HG03442 (cell line): ENCODE measurements around the gene GSK3A.

Source experiments
- ATAC-seq: cut with Tn5 transposase; IDR thresholded peaks from one replicate; pipeline ENCODE4 v1.9.1; 2021; ENCODE audit warnings: mild to moderate bottlenecking, moderate library complexity; ENCODE audit not compliant: unreplicated experiment

The GSK3A gene

DNA sequence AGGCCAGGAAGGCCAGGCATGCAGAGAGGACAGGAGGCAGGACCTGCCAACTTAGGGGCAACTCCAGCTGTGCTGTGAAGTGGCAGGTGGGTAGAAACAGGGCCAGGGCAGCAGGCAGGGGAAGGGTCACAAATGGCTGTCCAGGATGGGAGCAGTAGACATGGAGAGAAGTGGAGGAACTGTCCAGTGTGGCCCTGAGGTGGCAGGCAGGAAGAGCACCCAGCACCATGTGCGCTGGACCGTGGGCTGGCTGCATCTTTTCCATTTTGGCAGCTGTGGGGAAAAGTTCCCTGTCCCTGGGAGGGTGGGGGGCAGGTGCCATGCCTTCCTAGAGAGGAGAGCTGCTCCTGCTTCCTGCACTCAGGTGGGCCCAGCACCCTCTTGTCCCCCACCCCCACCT, 38.7 kb downstream of the GSK3A start:
- ATAC-seq = no peak

DNA sequence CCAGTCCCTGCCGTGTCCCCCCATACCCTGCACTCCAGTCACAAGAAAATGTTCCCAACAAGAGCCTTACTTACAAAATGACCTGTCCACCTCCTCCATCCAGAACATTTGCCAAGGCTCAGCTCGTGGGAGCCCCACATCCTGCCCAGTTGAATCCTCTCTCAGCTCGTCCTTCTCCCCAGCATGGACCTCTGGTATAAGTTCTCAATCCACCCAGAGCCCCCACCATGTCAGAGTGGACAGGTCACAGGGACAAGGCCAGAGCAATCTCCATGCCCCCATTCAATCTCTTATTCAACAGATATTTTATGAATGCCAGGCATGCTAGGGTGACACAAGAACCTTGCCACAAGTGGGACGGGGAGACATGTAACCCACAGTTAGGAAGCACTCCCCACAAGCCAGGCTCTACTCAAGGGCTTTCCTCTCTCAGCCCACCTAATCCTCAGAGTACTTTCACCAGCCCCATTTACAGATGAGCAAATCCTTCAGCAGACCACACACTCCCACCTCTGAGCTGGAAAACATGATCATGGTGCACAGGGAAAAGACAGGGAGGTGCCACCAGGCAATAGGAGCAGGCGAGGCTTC, 40.0 kb downstream of the GSK3A start:
- ATAC-seq = no peak

DNA sequence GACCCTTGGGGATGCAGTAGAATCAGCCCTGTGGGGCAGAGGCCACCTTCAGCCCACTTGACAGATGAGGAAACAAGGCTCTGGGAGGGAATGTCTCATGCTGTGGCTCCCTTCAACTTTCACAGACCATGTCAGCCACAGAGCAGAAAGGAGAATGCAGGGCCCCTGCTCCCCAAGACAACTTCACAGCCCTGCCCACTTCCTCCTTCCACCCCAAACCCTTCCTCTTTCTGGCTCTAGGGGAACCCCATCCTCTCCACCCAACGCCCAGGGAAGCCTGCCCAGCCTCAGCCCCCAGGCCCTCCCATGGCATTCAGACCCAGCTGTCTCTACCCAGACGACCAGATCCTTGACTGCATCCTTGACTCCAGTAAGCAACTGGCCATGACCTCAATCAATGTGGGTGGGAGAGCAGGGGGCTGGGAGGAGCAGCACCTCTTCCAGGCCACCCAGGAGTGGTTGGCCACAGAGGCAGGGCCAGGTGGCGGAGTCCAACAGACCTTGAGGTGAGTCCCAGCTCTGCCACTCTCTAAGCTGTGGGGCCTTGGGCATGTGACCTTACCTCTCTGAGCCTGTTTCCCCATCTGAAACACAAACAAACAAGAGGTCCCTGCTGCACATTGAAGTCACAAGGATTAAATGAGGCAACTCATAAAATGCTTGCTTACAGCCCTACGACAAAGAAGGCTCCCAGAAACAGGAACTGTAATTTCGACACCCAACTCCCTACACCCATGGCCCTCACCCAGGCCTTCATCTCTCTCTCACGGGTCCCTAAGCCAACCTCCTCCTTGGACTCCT, 40.7 kb downstream of the GSK3A start:
- ATAC-seq = peak; percentile 37

DNA sequence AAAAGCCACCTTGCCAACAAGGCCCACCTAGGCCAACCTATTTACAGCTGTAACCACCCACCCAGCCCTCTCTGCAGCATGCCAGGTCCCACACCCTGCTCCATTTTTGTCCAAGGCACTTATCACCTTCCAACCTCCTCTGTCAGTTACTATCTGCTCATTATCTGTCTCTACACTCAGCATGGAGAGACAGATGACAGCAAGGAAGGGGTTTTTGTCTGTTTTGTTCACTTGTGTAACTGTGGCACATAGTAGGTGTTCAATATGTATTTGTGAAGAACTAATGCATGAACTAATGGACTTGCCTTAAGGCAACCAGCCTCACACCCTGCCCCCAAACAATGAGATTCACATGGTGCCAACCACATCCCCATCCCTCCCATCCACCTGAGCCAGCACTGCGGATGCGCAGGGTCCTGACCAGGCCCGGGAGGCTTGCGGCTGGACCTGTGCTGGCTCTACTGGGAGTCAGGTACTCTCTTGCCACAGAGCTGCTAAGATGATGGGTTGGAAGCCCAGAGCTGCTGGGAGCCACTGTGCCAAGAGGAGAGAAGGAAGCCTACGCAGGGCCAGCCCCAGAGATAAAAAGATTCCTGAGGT, 42.2 kb downstream of the GSK3A start:
- ATAC-seq = no peak

DNA sequence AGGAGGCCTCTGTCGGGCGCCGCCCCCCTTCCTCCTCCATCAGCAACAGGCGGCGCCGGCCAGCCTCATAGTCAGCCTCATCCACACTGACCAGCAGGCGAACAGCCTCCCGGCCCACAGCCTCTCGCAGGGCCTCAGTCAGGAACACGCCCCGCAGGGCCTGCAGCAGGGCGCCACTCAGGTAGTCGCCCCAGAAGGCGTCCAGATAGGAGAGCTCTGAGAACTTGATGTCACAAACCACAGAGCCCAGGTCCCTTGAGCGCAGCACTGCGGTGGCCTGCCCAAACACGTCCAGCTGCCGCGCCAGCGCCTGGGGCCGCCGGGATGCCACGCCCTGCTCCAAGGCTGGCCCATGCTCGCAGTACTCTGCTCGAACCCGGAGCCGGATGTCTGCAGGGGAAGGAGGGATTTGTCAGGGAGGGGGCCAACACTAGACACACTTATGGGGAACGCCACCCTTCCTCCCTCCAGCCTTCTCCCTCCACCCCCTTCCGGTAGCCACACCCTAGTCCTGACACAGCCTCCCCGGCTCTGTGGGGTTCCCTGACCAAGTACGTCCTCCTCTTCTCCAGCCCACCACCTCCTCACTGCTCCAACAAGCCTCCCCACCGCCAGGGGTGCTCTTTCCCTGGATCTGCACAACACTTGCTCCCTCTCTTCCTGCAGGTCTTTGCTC, 42.8 kb downstream of the GSK3A start:
- ATAC-seq = no peak

DNA sequence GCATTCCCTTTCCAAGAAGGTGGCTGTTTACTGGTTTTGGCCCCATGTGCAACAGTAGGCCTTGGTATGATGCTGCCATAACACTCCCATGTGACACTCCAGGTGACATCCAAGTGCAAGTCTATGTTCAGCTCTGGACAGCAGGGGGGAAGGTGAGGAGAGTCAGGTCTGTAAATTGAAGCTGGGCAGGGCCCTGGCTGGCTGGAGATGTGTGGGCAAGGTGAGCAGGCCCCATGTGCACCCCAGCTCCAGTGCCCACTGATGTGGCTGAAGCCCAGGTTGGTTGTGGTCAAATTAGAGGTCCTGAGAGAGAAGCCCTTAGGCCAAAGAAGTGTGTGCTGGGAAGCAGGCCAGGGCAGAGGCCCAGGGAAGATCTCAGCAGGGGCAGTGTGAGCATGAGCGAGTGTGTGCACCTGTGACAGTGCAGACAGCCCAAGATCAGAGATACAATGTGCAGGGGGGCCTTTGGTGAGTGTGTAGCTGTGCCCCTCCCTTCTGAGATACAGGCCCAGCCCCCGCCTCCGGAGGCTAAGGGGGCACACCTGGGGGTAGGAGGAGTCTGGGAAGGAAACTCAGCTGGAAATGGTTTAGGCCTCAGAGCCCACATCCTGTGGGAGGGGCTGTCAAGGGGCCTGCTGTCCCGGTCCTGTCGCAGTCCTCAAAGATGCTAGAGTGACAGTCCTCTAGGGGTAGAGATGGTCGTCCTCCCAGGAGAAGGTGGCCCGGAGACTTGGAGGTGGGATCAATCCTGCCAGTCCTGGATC, 43.5 kb downstream of the GSK3A start:
- ATAC-seq = no peak

DNA sequence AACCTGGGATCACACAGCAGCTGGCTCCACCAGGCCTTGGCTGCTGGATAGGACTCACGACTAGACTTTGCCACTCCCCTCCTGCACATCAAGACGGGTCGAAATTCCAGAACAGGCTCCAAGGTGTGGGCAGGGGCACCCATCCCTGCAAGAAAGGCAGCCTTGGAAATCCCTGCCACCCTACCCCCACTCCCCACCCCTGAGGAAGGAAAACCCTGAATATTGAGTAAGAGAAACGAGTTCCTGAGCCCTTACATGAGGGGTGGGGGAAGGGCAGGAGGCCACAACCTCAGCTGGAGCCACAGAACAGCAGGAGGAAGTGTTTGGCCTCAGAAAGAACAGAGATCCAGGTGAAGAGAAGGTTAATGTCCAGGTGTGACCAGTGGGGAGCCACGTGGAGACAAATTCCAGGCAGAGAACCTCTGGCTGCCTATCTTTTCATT, 45.0 kb downstream of the GSK3A start:
- ATAC-seq = no peak

DNA sequence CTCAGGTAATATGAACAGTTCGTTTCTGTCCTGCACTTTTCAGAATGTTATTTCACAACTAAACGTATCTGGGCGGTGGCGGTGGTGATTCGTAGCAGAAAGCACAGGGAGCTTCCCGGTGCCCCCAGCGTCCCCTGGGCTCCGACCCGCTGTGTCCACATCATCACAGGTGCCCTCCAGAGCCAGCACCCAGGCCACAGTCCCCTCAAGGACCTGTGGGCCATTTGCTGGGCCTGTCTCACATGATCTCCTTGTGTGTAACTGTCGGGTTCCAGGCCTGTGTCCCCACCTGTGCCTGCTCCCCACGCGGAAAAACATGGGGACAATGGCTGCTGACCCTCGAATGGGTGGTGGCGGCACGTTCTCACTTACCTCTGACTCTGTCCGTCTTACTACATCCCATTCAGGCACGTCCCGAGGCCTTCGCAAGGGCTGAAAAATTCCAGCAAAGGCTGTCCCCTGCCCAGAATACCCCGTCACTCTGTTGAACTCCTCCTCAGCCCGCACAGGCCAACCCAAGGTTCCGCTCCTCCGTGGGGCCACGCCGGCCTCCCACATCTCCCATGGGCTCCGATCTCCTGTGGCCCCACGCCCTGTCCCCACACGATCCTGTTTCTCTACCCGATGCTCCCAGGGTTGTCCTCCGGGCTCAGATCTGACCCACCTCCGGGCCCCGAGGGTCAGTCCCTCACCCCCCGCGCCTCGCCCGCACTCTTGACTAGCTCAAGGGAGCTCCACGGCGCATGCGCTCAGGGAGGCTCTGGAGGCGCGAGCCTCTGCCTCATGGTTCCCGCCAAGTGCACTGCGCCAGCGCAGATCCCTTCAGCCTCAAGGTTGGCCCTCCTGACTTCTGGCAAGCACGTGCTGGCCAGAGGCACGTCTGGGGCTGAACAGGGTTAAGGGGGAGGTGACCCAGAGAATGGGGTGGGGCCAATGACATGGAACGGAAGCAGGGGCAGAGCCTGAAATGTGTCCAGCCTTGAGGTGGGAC, 46.1 kb downstream of the GSK3A start:
- ATAC-seq = no peak

DNA sequence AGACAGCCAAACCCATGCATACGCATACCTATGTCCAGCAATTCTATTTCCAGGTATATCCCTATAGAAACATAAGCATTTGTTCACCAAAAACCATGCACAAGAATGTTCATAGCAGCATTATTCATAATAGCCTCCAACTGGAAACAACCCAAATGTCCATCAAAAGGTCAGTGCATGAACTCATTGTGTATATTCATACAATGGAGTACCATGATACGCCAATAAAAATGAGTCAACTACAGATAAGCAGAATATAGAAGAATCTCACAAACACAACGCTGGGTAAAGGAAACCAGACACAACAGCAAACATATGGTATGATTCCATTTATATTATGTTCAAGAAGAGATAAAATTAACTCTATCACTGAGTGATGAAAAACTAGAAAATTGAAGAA, 48.7 kb downstream of the GSK3A start:
- no peak for ATAC-seq

DNA sequence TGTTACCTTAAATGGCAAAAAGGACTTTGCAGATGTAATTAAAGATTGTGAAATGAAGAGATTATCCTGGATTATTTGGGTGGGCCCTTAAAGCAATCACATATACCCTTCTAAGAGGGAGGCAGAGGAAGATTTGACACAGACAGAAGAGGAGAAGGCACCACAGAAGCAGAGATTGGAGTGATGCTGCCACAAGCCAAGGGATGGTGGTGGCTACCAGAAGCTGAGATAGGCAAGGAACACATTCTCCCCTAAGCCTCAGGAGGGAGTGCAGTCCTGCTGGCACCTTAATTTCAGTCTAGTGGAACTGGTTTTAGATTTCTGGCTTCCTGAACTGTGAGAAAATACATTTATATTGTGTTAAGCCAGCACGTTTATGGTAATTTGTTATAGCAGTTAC, 49.1 kb downstream of the GSK3A start:
- no peak for ATAC-seq

DNA sequence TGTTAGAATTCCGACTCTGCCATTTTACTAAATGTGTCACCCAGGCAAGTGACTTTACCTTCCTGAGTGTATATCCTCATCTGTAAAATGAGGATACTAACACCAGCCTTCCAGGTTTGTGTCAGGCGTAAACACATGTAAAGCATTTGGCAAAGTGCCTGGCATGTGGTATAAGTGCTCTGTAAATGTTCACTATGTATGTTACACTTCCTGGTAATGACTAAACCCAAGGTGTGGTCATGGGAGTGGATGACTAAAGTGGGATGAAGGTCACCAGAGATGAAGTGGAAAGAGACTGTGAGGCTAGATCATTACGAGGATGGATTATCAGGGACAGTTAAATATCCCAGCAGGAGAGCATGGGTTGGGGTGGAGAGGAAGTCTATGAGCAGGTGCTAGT, 50.5 kb downstream of the GSK3A start:
- ATAC-seq = no peak

DNA sequence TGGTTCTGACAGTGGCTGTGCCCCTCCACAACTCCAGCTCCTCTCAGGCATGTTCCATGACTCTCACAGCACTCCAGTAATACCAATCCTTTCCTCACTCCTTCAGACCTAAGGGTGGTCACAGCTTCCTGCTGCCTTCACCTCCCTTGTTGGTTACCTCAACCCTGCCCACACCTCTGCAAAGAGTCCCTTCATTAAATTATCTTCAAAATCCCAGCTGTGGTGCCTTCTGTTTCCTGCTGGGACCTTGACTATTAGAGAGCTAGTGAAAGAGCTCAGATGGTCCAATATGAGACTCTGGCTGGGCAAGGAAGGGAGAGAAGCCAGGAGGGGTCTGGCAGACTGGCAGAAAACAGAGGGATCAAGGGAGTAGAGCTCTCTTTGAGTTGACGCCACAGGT, 51.1 kb downstream of the GSK3A start:
- no peak for ATAC-seq

DNA sequence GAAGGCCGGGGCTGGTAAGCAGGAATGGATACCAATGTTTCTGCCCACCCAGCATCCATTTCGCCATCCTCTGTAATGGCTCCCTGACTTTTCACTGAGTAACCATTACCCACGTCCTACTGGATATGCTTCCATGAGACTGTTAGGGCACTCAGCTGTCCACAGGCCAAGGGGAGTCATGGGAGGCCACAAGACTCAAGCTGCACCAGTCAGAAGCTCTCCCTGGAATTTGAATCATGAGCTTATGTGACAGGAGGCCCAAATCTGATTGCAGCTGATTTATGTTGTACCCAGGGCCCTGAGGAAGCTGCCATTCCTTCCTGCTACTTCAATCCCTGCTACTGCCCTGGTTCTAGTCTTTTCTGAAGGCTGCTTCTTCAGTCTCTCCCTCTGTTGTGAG, 53.3 kb downstream of the GSK3A start:
- ATAC-seq = no peak

DNA sequence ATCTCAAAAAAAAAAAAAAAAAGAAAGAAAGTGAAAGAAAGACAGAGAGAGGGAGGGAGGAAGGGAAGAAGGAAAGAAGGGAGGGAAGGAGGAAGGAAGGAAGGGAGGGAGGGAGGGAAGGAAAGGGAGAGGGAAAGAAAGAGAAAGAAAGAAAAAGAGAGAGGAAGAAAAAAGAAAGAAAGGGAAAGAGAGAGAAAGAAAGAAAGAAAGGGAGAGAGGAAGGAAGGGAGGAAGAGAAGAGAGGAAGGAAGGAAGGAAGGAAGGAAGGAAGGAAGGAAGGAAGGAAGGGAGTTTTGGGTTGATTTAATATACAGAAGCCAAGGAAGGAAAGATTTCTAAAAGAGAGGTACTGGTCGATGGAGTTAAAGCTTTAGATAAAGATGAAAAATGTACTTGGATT, 53.7 kb downstream of the GSK3A start:
- ATAC-seq = no peak

DNA sequence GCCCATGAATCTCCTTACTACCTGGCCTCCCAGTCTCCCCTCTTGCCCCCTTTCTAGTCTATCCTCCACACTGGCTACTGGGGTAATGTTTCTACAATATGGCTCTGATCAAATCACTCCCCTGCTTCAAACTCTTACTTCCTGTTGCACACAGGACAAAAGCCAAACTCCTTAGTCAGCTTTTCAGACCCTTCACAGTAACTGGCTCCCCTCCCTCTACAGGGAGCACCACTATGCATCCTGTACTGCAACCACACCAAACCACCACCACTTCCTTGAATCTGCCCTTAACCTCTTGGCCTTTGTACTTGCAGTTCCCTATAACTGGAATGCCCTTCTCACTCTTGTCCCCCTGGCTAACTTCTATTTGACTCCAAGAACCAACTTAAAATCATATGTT, 57.1 kb downstream of the GSK3A start:
- no peak for ATAC-seq

DNA sequence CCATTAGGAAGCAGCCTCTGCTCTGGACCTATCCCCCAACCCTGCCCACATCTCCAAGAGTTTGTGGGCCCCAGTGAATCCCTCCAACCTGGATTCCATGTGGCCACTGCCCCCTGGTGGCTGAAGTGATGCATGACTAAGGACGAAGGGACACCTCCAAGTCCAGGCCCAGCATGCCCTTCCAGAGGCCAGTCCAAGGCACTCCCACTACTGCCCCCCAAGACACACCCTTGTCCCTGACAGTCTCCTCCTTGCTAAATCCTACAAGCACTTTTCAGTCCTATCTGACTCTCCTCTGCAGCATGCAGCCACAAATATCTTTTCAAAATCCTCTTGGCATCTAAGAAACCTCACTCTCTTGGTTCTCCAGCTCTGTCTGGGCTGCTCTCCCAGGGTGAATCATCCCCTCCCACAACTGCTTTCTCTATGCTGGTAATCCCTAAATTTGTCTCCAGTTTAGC, 58.0 kb downstream of the GSK3A start:
- no peak for ATAC-seq
